ENCODE data around the gene RAB31.

The RAB31 gene

GRCh38 chr18:9792565-9793245 is 84.6 kb downstream of the RAB31 start:
- no peak for DNase-seq (ENCODE audit: low read depth)

GRCh38 chr18:9796011-9796410 is 87.9 kb downstream of the RAB31 start:
- DNase-seq (ENCODE audit: low read depth): no peak

GRCh38 chr18:9796935-9797549 is 88.9 kb downstream of the RAB31 start:
- DNase-seq (ENCODE audit: low read depth): peak; percentile 58

GRCh38 chr18:9802175-9803062 is 94.3 kb downstream of the RAB31 start:
- DNase-seq (ENCODE audit: low read depth): no peak

GRCh38 chr18:9803063-9803697 is 95.1 kb downstream of the RAB31 start:
- peak; percentile 39 for DNase-seq (ENCODE audit: low read depth)

- peak; percentile 30 for DNase-seq (ENCODE audit: low read depth)
These were observed 95.8 kb downstream of the RAB31 start for GRCh38 chr18:9803698-9804516.

GRCh38 chr18:9804517-9805104 is 96.5 kb downstream of the RAB31 start:
- no peak for DNase-seq (ENCODE audit: low read depth)

- no peak for DNase-seq (ENCODE audit: low read depth)
These were observed 98.8 kb downstream of the RAB31 start for GRCh38 chr18:9806905-9807304.

- DNase-seq (ENCODE audit: low read depth): peak; percentile 70
These were observed 100.5 kb downstream of the RAB31 start for GRCh38 chr18:9808295-9809241.

- peak; percentile 22 for DNase-seq (ENCODE audit: low read depth)
These were observed 101.6 kb downstream of the RAB31 start for GRCh38 chr18:9809697-9810096.

- DNase-seq (ENCODE audit: low read depth): no peak
These were observed 102.2 kb downstream of the RAB31 start for GRCh38 chr18:9810299-9810698.

GRCh38 chr18:9810994-9811705 is 103.0 kb downstream of the RAB31 start:
- DNase-seq (ENCODE audit: low read depth): no peak

- no peak for DNase-seq (ENCODE audit: low read depth)
These were observed 103.9 kb downstream of the RAB31 start for GRCh38 chr18:9811978-9812377.

GRCh38 chr18:9814431-9814830 is 106.3 kb downstream of the RAB31 start:
- peak; percentile 69 for DNase-seq (ENCODE audit: low read depth)

GRCh38 chr18:9817286-9817685 is 109.2 kb downstream of the RAB31 start:
- no peak for DNase-seq (ENCODE audit: low read depth)

- no peak for DNase-seq (ENCODE audit: low read depth)
These were observed 109.8 kb downstream of the RAB31 start for GRCh38 chr18:9817725-9818422.

GRCh38 chr18:9818423-9818734 is 110.3 kb downstream of the RAB31 start:
- no peak for DNase-seq (ENCODE audit: low read depth)

GRCh38 chr18:9820127-9820526 is 112.0 kb downstream of the RAB31 start:
- no peak for DNase-seq (ENCODE audit: low read depth)

- no peak for DNase-seq (ENCODE audit: low read depth)
These were observed 112.6 kb downstream of the RAB31 start for GRCh38 chr18:9820719-9821118.

All from fibroblast of gingiva (primary cell).